HG03378 (cell line): ENCODE results near the gene ACVR2A.

Experiments used
- ATAC-seq: cut with Tn5 transposase; IDR thresholded peaks from one replicate; pipeline ENCODE4 v1.9.1; 2021; ENCODE audit warnings: mild to moderate bottlenecking, moderate library complexity; ENCODE audit not compliant: unreplicated experiment

Gene ACVR2A

GRCh38 chr2:147854557-147855134 is 9.8 kb downstream of the ACVR2A start:
- ATAC-seq = no peak

GRCh38 chr2:147855316-147855715 is 10.5 kb downstream of the ACVR2A start:
- ATAC-seq = no peak

GRCh38 chr2:147855977-147856376 is 11.1 kb downstream of the ACVR2A start:
- ATAC-seq = no peak

GRCh38 chr2:147860009-147860408 is 15.2 kb downstream of the ACVR2A start:
- no peak for ATAC-seq

DNA sequence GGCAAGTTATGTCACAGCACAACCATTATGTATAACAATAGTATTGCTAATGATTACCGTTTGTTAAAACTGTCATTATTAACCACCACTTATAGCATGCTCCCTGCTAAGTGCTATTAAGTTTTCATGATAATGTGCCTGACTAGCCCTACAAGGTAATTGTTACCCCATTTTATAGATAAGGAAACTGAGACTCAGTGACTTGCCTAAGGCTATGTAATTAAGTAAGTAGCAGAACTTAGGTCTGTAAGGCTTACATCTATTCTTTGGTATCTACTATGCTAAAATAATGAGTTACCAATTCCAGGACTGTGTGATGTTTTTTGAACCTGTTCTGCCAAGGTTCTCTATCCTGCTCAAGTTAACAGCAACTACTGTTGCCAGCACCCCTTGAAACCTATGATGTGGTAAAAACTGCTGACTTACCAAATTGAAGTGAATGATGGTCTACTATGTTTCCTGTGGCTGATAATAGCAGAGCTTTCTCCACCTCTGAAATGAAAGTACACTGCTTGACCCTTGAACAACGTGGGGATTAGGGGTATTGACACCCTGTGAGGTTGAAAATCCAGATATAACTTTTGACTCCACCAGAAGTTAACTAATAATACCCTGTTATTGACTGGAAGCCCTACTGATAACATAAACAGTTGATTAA is 18.2 kb downstream of the ACVR2A start:
- no peak for ATAC-seq

GRCh38 chr2:147863835-147864234 is 19.0 kb downstream of the ACVR2A start:
- no peak for ATAC-seq

- no peak for ATAC-seq
These were observed 20.7 kb downstream of the ACVR2A start for GRCh38 chr2:147865560-147865959.

GRCh38 chr2:147867050-147867449 is 22.2 kb downstream of the ACVR2A start:
- no peak for ATAC-seq

GRCh38 chr2:147869934-147870333 is 25.1 kb downstream of the ACVR2A start:
- no peak for ATAC-seq

DNA sequence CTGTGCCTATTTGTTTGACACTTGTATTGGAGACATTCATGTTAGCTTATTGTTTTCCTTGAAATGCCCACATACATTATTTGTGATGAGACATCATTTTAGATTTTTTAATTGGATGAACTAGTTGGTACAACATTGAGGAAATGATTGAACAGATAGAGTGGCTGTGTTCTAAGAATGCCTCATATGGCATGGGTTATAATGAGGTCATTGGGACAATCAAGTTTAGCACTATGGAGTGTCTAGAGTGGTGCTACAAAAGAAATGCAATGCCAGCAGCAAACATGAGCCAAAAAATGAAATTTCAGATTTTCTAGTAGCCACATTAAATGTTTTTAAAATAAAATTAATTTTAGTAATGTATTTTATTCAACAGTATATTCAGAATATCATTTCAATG is 28.1 kb downstream of the ACVR2A start:
- ATAC-seq = no peak

DNA sequence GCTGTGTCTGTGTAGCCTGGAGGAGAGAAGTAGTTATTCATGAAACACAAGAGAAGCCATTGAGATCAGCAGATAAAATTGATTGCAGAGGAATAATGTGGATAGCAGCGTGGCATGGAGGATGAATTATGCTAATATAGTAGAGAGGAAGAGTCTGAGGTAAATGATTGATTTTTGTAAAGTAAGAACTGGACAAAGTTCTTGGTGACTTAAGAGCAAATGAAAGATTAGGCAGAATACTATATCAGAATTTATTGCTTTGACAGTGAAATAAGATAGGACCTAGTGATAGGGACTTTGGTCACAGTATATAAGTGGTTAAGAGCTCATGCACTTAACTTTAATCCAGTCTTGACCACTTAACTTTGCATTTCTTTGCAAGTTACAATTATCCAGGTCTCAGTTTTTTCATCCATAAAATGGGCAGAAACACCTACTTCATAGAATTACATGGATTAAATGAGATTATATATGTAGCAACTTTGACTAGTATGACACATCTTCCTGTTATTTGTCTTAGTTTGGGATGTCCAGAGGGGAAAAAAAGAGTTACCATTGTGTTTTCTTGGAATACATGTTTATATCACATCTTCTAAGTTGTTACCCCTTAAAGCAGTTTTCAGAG is 29.1 kb downstream of the ACVR2A start:
- no peak for ATAC-seq

DNA sequence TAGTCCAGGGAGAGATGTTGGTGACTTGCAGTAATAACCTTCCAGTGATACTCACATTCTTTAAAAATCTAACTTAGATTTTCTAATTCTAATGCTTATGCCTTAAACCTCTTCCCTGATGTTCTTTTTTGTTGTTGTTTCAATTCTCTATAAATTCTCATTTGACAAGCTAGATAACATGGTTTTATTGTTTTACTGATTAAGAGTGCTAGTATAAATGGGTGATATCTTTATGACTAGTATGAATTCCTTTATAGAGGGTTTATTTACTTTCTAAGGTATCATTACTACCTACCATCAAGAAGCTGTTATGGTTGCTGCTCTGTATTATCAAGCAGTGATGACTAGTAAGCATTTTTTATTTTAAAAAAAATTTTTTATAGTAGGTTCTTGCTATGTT is 35.0 kb downstream of the ACVR2A start:
- ATAC-seq = no peak

- ATAC-seq = no peak
These were observed 37.8 kb downstream of the ACVR2A start for GRCh38 chr2:147882631-147883030.

DNA sequence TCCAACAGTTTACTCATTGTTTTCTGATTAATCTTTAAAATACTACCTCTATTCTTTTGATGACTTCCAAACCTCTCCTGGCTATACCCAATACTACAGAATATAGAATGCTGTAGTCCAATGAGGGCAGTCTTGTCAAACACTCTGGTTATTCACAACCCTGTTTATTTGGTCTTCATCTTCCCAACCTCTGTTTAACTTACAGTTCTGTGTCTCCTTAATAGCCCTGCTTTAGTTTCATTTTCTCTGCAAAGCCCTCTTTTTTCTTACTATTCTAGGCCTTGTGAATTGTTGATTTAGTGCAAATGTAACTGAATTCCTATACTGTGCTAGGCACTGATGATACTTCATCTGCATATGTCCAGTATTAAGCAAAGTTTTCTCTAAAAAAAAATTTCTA is 40.0 kb downstream of the ACVR2A start:
- no peak for ATAC-seq

DNA sequence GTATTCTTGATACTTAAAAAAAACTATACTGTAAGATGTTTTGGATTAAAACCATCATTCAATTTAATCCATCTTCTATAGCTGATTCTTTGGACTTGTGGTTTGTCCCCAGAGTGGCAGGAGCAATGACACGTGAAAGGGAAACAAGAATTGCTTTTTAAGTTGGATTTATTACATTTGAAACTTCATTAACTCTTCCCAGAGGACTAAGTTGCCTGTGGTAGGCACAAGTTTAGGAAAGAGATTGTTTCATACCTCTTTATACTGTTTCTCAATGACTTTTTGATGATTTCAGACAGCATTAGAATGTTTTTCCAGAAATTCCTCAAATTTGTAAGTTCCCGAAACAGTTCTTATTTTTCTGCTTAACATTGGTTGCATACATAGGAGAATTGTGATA is 41.3 kb downstream of the ACVR2A start:
- ATAC-seq = no peak

DNA sequence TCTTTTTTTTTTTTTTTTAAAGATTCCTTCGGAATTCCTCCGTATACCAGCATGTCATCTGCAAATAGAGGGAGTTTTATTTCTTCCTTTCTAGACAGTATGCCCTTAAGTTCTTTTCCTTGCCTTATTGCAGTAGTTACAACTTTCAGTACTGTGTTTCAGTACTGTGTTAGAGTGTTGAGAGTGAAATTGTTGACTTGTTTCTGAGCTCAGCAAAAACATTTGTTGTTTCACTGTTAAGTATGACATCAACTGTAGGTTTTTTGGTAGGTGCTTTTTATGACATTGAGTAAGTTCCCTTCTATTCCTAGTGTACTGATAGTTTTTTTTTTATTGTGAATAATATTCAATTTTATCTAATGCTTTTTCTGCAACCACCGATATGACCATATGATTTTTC is 43.9 kb downstream of the ACVR2A start:
- no peak for ATAC-seq

DNA sequence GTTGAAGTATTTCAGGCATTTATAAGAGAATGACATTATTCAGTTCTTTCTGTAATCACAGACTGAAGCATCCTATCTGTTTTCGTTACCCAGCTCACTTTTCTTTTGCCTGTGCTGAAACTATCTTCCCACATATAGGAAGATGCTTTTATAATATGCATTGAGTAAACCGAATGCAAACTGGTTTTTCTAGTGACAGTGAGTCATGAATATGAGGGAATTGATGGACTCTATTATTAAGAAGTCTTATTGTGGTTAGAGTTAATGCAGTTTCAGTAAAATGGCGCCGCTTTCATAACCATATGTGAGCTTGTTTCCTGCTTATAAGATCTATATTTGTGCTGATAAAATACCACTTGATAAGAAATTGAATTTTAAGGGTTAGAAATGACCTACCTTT is 59.2 kb downstream of the ACVR2A start:
- ATAC-seq = no peak

DNA sequence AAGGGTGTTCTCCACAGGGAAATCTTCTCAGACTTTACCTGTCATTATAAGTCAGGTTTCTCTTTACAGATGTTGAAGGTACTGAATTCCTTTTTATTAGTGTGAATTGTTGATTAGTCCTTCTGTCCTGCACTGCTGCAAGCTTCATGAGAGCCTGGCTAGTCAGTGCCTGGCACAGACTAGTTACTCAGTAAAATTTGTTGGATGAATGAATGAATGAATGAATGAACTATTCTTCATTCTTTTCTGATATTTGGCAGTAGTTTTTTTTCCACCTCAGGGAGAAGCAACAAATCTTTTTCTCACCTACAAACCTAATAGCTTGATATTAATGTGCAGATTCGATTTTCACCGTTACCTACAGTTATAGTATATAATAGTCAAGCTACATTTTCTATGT is 64.3 kb downstream of the ACVR2A start:
- ATAC-seq = no peak

GRCh38 chr2:147910990-147911473 is 66.2 kb downstream of the ACVR2A start:
- no peak for ATAC-seq

DNA sequence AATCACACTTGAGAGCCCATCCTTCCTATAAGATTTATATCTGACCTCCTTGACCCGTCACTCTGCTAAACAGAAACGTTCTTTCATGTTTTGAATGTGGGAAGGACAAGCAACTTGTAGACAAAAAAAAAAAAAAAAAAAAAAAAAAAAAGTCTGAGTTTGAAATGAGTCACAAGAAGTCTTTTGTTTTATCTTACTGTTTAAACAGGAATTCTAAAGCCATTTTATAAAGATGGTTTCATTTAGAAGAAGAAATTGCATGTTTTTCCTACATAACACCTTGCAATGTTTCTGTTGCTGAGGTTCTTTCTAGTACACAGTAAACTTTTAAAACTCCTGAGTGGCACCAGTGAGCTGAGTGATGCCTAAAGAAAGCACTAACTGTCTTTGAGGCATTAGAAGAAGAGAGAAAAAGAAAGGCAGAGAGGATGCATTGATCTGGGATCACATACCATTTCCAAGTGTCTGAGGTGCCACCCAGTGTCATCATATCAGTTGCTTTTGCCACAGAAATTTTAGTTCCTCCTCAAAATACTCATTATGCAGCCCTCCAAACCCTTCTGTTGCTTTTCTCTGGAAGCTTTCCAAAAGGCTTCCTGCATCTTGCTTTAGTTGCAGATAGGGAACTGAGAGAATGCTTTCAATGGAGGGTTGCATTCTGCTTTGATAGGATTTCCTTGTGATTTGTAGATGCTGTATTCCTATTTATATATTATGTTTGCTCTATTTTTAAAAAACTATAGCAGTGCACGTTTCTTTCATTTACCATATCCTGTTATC is 69.1 kb downstream of the ACVR2A start:
- no peak for ATAC-seq

GRCh38 chr2:147916067-147916466 is 71.2 kb downstream of the ACVR2A start:
- ATAC-seq = no peak

- ATAC-seq = no peak
These were observed 71.9 kb downstream of the ACVR2A start for GRCh38 chr2:147916723-147917122.
